Ascending aorta (tissue), 2 donors: Measurements from ENCODE around the gene LAMA3. TPM values are rescaled to one million over a fixed set of nuclear protein-coding genes. Genes with fewer than 3 reads are reported as not detected.

Experiments used
- DNase-seq, 2 donors: peaks; one replicate each; pipeline ENCODE4 v3.0.0-alpha.2; 2019; ENCODE audit warnings: low spot score in 2 of 2
- H3K27ac ChIP-seq, 2 donors: fragments of 200-600 bp; sonication (generic); one replicate each; pipeline ENCODE4 v1.5.1; 2016 to 2017; ENCODE audit warnings: mild to moderate bottlenecking in 1 of 2
- H3K27me3 ChIP-seq: fragments of 200-600 bp; sonication (generic); one replicate; pipeline ENCODE4 v1.5.1; 2017
- H3K36me3 ChIP-seq, 2 donors: fragments of 200-600 bp; sonication (generic); one replicate each; pipeline ENCODE4 v1.5.1; 2016
- H3K4me1 ChIP-seq, 2 donors: fragments of 200-600 bp; sonication (generic); one replicate each; pipeline ENCODE4 v1.5.1; 2016 to 2017; ENCODE audit warnings: mild to moderate bottlenecking in 1 of 2
- H3K4me3 ChIP-seq, 2 donors: fragments of 200-600 bp; sonication (generic); one replicate each; pipeline ENCODE4 v1.5.1; 2016 to 2017; ENCODE audit warnings: mild to moderate bottlenecking in 1 of 2
- H3K9me3 ChIP-seq, 2 donors: fragments of 200-600 bp; sonication (generic); one replicate each; pipeline ENCODE4 v1.5.1; 2016
- intact Hi-C: fragments of 100-400 bp; cut with DNase I; formaldehyde crosslinking; loops from one replicate; pipeline ENCODE4 v1.15.1; 2023
- total RNA-seq: library from RNA; depleted of rRNA; stranded (reverse); fragments of >200 nt; gene quantifications from one replicate; pipeline ENCODE4 v1.1.0, GENCODE V29; 2016
- TF ChIP-seq, protein P1 (sequence below), 3 experiments: fragments of 200-600 bp in 2 of 3; fragments of 450-650 bp in 1 of 3; sonication (generic) in 2 of 3; IDR thresholded peaks; one replicate each; pipeline ENCODE4 v1.5.1; 2016 to 2019; ENCODE audit warnings: antibody characterized with exemption in 3 of 3, mild to moderate bottlenecking in 1 of 3, moderate library complexity in 1 of 3

Gene LAMA3
- total RNA-seq, 1 donor from 2014 or later = 27.2 TPM

- Histone ChIP-seq H3K36me3 (no peaks in the 10 kb centered on the region), H3K9me3 (no peaks in the 10 kb centered on the region), H3K27me3 (no peaks in the 10 kb centered on the region), H3K4me3 (no peak overlapping the region), H3K4me1 (no peaks in the 10 kb centered on the region), H3K27ac (no peak overlapping the region)
- no peak for DNase-seq
- intact Hi-C loops = no loop called here
- TF ChIP-seq, protein P1, sequence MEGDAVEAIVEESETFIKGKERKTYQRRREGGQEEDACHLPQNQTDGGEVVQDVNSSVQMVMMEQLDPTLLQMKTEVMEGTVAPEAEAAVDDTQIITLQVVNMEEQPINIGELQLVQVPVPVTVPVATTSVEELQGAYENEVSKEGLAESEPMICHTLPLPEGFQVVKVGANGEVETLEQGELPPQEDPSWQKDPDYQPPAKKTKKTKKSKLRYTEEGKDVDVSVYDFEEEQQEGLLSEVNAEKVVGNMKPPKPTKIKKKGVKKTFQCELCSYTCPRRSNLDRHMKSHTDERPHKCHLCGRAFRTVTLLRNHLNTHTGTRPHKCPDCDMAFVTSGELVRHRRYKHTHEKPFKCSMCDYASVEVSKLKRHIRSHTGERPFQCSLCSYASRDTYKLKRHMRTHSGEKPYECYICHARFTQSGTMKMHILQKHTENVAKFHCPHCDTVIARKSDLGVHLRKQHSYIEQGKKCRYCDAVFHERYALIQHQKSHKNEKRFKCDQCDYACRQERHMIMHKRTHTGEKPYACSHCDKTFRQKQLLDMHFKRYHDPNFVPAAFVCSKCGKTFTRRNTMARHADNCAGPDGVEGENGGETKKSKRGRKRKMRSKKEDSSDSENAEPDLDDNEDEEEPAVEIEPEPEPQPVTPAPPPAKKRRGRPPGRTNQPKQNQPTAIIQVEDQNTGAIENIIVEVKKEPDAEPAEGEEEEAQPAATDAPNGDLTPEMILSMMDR (IDR thresholded peaks at IDR 0.05) = no peak
Observed at GRCh38 chr18:23798824-23799223, 109.6 kb downstream of the LAMA3 start.

DNA sequence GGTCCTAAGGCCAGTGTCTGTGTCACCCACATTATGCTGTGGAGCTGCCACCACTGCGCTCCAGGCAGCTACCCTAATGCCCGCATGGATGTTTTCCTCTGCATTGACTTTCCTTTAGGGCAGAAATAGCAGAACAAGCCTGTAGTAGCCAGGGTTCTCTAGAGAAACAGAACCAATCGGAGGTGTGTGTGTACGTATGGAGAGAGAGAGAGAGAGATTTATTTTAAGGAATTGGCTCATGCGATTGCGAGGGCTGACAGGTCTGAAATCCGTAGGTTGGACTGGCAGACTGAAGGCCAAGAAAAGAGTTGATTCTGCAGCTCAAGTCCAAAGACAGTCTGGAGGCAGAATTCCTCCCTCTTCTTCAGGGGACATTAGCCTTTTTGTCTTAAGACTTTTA lies 110.3 kb downstream of the LAMA3 start:
- no peak for DNase-seq
- no peaks in the 10 kb centered on the region for H3K4me1 ChIP-seq
- H3K27me3 ChIP-seq = no peaks in the 10 kb centered on the region
- H3K9me3 ChIP-seq = no peaks in the 10 kb centered on the region
- H3K27ac ChIP-seq = no peak overlapping the region
- TF ChIP-seq, protein P1 (IDR thresholded peaks at IDR 0.05) = no peak
- H3K36me3 ChIP-seq = no peaks in the 10 kb centered on the region
- no peak overlapping the region for H3K4me3 ChIP-seq
- intact Hi-C loops = no loop called here

DNA sequence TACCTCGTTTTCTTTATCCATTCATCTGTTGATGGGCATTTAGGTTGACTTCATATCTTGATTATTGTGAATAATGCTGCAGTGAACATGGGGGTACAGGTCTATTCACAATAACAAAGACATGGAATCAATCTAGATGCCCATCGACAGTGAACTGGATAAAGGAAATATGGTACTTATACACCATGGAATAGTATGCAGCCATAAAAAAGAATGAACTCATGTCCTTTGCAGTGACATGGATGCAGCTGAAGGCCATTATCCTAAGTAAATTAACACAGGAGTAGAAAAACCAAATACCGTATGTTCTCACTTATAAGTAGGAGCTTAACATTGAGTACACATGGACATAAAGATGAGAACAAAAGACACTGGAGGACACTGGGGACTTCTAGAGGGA lies 111.6 kb downstream of the LAMA3 start:
- Histone ChIP-seq H3K27ac (no peak overlapping the region), H3K4me3 (no peak overlapping the region), H3K27me3 (no peaks in the 10 kb centered on the region), H3K36me3 (no peaks in the 10 kb centered on the region), H3K9me3 (no peaks in the 10 kb centered on the region), H3K4me1 (no peaks in the 10 kb centered on the region)
- TF ChIP-seq, protein P1 (IDR thresholded peaks at IDR 0.05) = no peak
- DNase-seq = no peak
- intact Hi-C loops = no loop called here

GRCh38 chr18:23802817-23803216 lies 113.6 kb downstream of the LAMA3 start:
- H3K27me3 ChIP-seq = no peaks in the 10 kb centered on the region
- H3K4me3 ChIP-seq = no peak overlapping the region
- H3K4me1 ChIP-seq = no peaks in the 10 kb centered on the region
- H3K36me3 ChIP-seq = no peaks in the 10 kb centered on the region
- no peaks in the 10 kb centered on the region for H3K9me3 ChIP-seq
- DNase-seq = no peak
- TF ChIP-seq, protein P1 (IDR thresholded peaks at IDR 0.05) = no peak
- no peak overlapping the region for H3K27ac ChIP-seq
- intact Hi-C loops = no loop called here

GRCh38 chr18:23803755-23804154 lies 114.5 kb downstream of the LAMA3 start:
- no peaks in the 10 kb centered on the region for H3K27me3 ChIP-seq
- no peaks in the 10 kb centered on the region for H3K9me3 ChIP-seq
- no peak for DNase-seq
- TF ChIP-seq, protein P1 (IDR thresholded peaks at IDR 0.05) = no peak
- intact Hi-C loops = no loop called here
- no peak overlapping the region for H3K4me3 ChIP-seq
- H3K27ac ChIP-seq = no peak overlapping the region
- no peaks in the 10 kb centered on the region for H3K4me1 ChIP-seq
- H3K36me3 ChIP-seq = no peaks in the 10 kb centered on the region

DNA sequence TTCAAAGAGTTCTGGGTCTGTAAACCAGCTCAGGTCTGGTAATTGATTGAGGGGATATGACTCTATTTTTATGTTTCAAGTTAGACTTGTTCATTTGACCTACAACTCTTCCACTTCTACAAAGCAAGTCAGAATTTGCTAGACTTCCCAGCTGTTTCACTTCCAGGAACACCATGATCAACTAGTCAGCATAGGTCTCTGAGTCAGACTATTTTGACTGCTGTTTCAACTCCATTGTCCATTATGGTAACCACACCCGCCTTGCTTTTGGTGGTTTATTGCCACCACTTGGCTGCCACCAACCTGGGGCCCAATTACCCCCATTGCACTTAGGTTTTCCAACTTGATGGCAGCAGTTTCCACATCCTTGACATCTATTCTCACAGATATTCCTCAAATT lies 116.6 kb downstream of the LAMA3 start:
- intact Hi-C loops = no loop called here
- Histone ChIP-seq H3K27ac (no peak overlapping the region), H3K27me3 (no peaks in the 10 kb centered on the region), H3K4me1 (no peaks in the 10 kb centered on the region), H3K36me3 (no peaks in the 10 kb centered on the region), H3K4me3 (no peak overlapping the region), H3K9me3 (no peaks in the 10 kb centered on the region)
- TF ChIP-seq, protein P1 (IDR thresholded peaks at IDR 0.05) = no peak
- DNase-seq = no peak
